NT2/D1 (cell line): ENCODE measurements around the gene PPM1H.
"Not testable (repeated sequence)": the region's sequence is repeated elsewhere in the genome, so short reads cannot be mapped to it uniquely, and the experiment has no call there.

Experiments
- DNase-seq: peaks from one replicate; pipeline ENCODE4 v3.0.0-alpha.2; 2011; ENCODE audit warnings: low read depth, low spot score
- H3K27me3 ChIP-seq: 2 replicates; pipeline ENCODE4 v1.6.0; 2011; ENCODE audit warnings: mild to moderate bottlenecking; ENCODE audit not compliant: insufficient read length, insufficient read depth
- H3K36me3 ChIP-seq: 2 replicates; pipeline ENCODE4 v1.6.1; 2011; ENCODE audit warnings: mild to moderate bottlenecking, low read length, mixed read lengths; ENCODE audit not compliant: insufficient read depth, insufficient read length
- H3K4me1 ChIP-seq: 2 replicates; pipeline ENCODE4 v1.5.1; 2011; ENCODE audit not compliant: insufficient read depth, insufficient read length
- H3K4me3 ChIP-seq: 2 replicates; pipeline ENCODE4 v1.5.1; 2011; ENCODE audit warnings: low read depth; ENCODE audit not compliant: insufficient read length
- H3K9ac ChIP-seq: 2 replicates; pipeline ENCODE4 v1.6.0; 2011; ENCODE audit warnings: low read depth; ENCODE audit not compliant: insufficient read length
- H3K9me3 ChIP-seq: 2 replicates; pipeline ENCODE4 v1.5.1; 2011; ENCODE audit warnings: mild to moderate bottlenecking, low read length; ENCODE audit not compliant: insufficient read depth
- SUZ12 ChIP-seq: IDR thresholded peaks from 2 replicates; pipeline ENCODE4 v1.6.1; 2011; ENCODE audit not compliant: insufficient read length, insufficient read depth; ENCODE audit errors: extremely low read depth
- YY1 ChIP-seq: IDR thresholded peaks from 2 replicates; pipeline ENCODE4 v1.6.1; 2011; ENCODE audit not compliant: insufficient read length, insufficient read depth
- ZNF274 ChIP-seq: IDR thresholded peaks from 2 replicates; pipeline ENCODE4 v1.6.1; 2011; ENCODE audit warnings: mild to moderate bottlenecking, low read depth, low read length

PPM1H gene

DNA sequence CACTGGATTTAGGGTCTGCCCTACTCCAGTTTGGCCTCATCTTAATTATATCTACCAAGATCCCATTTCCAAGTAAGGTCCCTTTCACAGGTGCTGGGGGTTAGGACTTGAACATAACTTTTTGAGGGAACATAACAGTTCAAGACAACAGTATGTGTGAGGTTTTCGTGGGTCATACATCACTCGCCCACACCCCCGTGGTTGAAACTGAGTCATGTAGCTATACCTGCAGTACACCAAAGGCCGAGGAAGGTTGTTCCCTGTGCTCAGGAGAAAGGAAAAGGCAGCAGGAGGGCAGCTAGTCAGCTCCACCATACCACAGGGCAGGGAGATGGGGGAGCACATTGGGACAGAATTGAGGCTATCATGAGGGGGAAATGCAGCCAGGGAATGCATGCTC, 167.0 kb downstream of the PPM1H start:
- TF ChIP-seq SUZ12, result no peak
- TF ChIP-seq YY1, result no peak
- no peak for TF ChIP-seq ZNF274
- Histone ChIP-seq H3K4me1 (peaks cover 5% of the 10 kb centered on the region), H3K9me3 (no peaks in the 10 kb centered on the region), H3K27me3 (no peaks in the 10 kb centered on the region), H3K36me3 (peaks cover 5% of the 10 kb centered on the region), H3K9ac (no peak overlapping the region), H3K4me3 (no peak overlapping the region)
- DNase-seq, result no peak

DNA sequence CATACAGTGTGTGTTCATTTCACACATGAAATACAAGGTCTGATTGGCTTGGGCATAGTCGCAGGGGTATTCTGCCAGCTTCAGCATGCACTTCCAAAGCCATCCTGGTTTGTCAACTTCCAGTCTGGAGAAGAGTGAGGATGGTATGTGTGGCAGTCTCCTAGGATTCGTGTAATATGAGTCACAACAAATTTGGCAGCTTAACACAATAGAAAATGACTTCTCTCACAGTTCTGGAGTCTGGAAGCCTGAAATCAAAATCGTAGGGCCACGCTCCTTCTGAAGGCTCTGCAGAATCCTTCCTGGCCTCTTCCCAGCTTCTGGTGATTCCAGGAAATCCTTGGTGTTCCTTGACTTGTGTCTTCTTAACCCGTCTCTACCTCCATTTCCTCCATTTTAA, 167.5 kb downstream of the PPM1H start:
- Histone ChIP-seq H3K27me3 (no peaks in the 10 kb centered on the region), H3K9ac (no peak overlapping the region), H3K4me1 (peaks cover 5% of the 10 kb centered on the region), H3K36me3 (peaks cover 5% of the 10 kb centered on the region), H3K9me3 (no peaks in the 10 kb centered on the region), H3K4me3 (no peak overlapping the region)
- no peak for TF ChIP-seq ZNF274
- DNase-seq, result no peak

DNA sequence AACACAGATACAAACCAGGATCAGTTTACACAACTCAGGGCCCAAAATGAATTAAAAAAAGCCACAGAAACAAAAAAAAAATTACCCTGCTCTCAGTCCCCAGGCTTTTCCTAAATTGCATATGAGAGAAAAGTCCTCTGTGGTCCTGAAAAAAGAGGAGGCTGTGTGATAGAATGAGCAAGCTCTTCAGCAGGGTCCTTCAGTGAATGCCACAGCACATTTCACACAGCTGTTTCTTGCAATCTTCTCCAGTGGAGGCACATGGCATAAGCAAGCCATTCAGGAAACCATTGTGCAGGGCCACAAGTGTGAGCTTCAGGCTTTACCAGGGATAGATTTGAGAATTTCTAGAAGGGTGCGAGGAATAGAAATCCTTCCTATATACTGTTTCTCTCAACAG, 168.5 kb downstream of the PPM1H start:
- H3K36me3 ChIP-seq, result peaks cover 5% of the 10 kb centered on the region
- TF ChIP-seq ZNF274, result no peak
- TF ChIP-seq SUZ12, result no peak
- no peak for TF ChIP-seq YY1
- no peak for DNase-seq
- H3K9ac ChIP-seq, result no peak overlapping the region
- H3K27me3 ChIP-seq, result no peaks in the 10 kb centered on the region
- H3K9me3 ChIP-seq, result no peaks in the 10 kb centered on the region
- H3K4me1 ChIP-seq, result peaks cover 5% of the 10 kb centered on the region
- no peak overlapping the region for H3K4me3 ChIP-seq

DNA sequence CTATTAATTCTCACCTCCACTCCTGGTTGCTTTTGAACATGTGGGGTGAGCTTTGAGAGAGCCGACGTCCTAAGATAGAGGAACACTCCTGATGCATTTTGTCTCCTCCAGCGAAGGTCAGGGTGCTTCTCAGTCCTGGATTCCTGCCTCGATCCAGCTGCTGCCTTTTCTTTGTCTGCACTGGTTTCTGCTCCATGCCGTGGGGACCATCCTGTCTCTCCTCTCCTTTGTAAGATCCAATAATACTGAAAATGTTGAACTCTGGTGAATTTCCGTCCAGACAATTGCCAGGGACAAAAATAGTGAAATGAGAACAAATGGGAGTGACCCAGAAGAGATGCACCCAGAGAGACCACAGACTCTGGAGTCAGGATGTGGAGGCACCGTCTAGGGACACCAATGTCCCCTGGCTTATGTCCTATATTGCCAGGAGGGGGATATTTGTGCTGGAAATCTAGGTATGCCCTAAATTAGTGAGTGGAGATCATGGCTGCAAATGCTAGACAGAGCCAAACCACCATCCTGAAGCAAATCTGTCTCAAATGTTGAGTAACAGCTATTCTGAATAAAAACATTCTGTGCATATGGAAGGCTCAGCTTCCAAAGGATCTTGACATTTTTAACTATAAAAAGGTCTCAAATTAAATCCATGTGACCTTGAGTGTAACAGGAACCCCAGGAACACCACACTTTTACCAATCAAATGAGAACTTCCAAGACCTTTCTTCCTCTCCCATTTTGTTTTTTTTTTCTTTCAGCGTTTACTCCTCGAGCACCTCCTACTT, 170.9 kb downstream of the PPM1H start:
- DNase-seq, result no peak
- H3K9me3 ChIP-seq, result peaks cover 5% of the 10 kb centered on the region; the same call in 1 of the 2 replicates

DNA sequence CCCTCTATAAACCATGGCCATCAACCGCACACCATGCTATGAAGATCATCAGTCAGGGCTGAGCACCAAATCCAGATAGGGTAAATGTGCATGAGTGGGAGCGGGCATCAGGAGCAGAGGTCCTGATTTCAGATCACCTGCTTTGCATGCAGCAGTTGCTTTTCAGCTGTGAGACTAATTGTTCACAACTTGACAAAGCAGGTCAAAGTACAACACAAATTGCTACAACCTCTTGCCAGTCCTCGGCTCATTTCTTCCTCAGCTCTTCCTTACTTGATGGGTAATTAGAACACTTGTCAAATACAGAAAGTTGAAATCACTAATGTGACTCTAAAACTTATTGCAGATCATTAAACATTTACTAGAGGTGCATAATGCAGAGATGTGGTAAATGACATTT, 171.6 kb downstream of the PPM1H start:
- TF ChIP-seq YY1 (no peak), SUZ12 (no peak), ZNF274 (no peak)

More for the DNA sequence above, 170.9 kb downstream of the PPM1H start:
- no peak overlapping the region for H3K4me3 ChIP-seq
- peaks cover 5% of the 10 kb centered on the region for H3K36me3 ChIP-seq
- TF ChIP-seq ZNF274 (no peak), YY1 (no peak), SUZ12 (no peak)
- no peak overlapping the region for H3K9ac ChIP-seq
- peaks cover 3% of the 10 kb centered on the region for H3K4me1 ChIP-seq
- no peaks in the 10 kb centered on the region for H3K27me3 ChIP-seq

DNA sequence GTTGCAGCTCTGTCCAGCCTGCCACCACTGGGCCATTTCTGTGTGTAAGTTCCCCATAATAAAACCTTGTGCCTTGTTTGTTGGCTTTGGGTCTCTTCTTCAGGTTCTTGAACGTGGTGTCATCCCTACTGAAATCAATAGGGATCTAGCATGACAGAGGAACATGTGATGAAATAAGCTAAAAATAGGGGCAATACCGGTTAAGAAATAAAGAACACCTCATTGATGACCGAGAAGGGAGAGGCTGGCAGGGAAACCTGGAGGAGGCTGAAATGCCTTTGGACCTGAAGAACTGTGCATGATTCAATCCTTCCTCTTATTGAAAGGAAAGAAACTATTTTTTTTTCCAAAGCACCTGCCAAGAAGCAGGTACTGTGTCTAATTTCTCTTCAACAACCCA, 172.3 kb downstream of the PPM1H start:
- H3K36me3 ChIP-seq, result peaks cover 5% of the 10 kb centered on the region
- peaks cover 3% of the 10 kb centered on the region for H3K4me1 ChIP-seq
- TF ChIP-seq ZNF274 (no peak), SUZ12 (no peak), YY1 (no peak)

More for the DNA sequence above, 171.6 kb downstream of the PPM1H start:
- no peak for DNase-seq
- peaks cover 5% of the 10 kb centered on the region for H3K36me3 ChIP-seq
- peaks cover 3% of the 10 kb centered on the region for H3K4me1 ChIP-seq
- no peak overlapping the region for H3K9ac ChIP-seq
- peaks cover 7% of the 10 kb centered on the region; the same call in 1 of the 2 replicates for H3K9me3 ChIP-seq
- H3K27me3 ChIP-seq, result no peaks in the 10 kb centered on the region
- H3K4me3 ChIP-seq, result no peak overlapping the region

GRCh38 chr12:62761658-62762057, 173.3 kb downstream of the PPM1H start:
- no peak for DNase-seq
- Histone ChIP-seq H3K27me3 (no peaks in the 10 kb centered on the region), H3K4me1 (no peaks in the 10 kb centered on the region), H3K9me3 (peaks cover 7% of the 10 kb centered on the region; the same call in 1 of the 2 replicates), H3K36me3 (peaks cover 5% of the 10 kb centered on the region), H3K4me3 (no peak overlapping the region), H3K9ac (no peak overlapping the region)
- no peak for TF ChIP-seq SUZ12
- no peak for TF ChIP-seq YY1
- TF ChIP-seq ZNF274, result no peak

More for the DNA sequence above, 172.3 kb downstream of the PPM1H start:
- Histone ChIP-seq H3K9ac (no peak overlapping the region), H3K9me3 (peaks cover 7% of the 10 kb centered on the region; the same call in 1 of the 2 replicates), H3K4me3 (no peak overlapping the region), H3K27me3 (no peaks in the 10 kb centered on the region)
- DNase-seq, result no peak

DNA sequence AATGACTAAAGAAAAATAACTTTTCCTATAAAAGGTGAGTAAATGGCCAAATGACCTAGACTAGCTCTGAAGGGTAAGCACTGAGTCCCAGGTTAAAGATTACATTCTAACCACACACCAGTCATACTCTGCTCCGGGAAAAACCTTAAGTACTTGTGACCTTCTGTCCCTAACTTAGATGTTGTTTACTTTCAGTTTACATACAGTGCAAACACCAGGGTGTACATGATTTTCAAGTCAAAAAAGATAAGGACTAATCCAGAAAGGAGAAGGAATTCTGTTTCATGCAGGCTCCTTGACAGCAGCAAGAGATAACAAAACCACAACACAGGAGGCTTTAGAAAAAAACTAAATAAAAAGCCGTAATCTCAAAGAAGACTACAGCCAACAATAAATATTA, 174.2 kb downstream of the PPM1H start:
- H3K27me3 ChIP-seq, result no peaks in the 10 kb centered on the region
- peaks cover 5% of the 10 kb centered on the region for H3K36me3 ChIP-seq
- H3K9me3 ChIP-seq, result peaks cover 7% of the 10 kb centered on the region; the same call in 1 of the 2 replicates
- no peak overlapping the region for H3K9ac ChIP-seq
- no peak overlapping the region for H3K4me3 ChIP-seq
- TF ChIP-seq ZNF274 (no peak), YY1 (no peak), SUZ12 (no peak)
- no peak for DNase-seq
- H3K4me1 ChIP-seq, result no peaks in the 10 kb centered on the region

DNA sequence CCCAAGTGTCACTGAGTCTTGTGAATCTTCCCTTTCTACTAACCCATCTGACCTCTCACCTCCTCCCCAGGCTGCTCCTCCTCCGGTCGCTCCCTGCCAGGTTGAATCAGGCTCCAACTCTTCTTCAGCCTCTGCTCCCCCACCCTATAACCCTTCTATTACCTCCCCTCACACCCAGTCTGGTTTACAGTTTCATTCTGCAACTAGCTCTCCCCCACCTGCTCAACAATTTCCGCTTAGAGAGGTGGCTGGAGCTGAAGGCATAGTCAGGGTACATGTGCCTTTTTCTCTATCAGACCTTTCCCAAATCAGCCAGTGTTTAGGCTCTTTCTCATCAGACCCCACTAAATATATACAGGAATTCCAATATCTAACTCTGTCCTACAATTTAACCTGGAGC, 174.6 kb downstream of the PPM1H start:
- H3K4me1 ChIP-seq, H3K4me3 ChIP-seq, H3K36me3 ChIP-seq, H3K9ac ChIP-seq, DNase-seq, H3K27me3 ChIP-seq, H3K9me3 ChIP-seq: not testable (repeated sequence)
